HG03571 (cell line): Measurements from ENCODE around the gene CFLAR.
"Not testable (repeated sequence)": the region's sequence is repeated elsewhere in the genome, so short reads cannot be mapped to it uniquely, and the experiment has no call there.

Experiments
- ATAC-seq: cut with Tn5 transposase; IDR thresholded peaks from one replicate; pipeline ENCODE4 v1.9.1; 2021; ENCODE audit not compliant: unreplicated experiment

CFLAR gene

DNA sequence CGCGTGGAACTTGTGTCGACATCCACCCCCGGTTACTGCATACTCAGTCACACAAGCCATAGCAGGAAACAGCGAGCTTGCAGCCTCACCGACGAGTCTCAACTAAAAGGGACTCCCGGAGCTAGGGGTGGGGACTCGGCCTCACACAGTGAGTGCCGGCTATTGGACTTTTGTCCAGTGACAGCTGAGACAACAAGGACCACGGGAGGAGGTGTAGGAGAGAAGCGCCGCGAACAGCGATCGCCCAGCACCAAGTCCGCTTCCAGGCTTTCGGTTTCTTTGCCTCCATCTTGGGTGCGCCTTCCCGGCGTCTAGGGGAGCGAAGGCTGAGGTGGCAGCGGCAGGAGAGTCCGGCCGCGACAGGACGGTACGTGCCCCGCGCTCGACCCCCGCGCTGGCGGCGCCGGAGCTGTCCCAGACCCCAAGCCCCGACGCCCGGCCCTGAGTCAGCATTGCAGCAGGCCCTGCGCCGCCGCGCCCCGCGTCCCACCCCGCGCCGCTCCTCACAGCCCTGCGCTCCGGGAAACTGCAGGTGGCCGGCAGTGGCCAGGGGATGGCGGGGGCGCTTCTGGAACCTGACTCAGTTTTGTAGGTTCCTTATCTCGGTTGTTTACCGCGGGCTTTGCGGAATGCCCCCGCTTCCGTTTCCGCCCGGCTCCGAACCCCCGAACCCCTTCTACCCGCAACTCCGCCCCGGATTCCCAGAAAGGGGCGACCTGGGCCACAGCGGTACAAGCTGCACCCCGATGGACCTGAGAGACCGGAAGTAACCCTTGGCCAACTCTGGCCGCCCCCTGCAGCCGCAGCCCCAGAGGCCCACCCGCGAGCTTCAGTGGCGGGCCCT is at the start of gene CFLAR:
CFLAR (plus strand) TSS at position 50 of the 844 bp plus-strand sequence. CDS start 13,702 bp downstream, outside the sequence.
- peak; percentile 27 for ATAC-seq

GRCh38 chr2:201070948-201071478 is 45.0 kb upstream of the CFLAR start:
- peak; percentile 26 for ATAC-seq

- peak; percentile 94 for ATAC-seq
Observed at GRCh38 chr2:201071479-201072200, 44.3 kb upstream of the CFLAR start, which contains the start of the genes HYCC2 and NDUFB3. Gene HYCC2, minus strand, starts transcription at chr2:201071671. Its CDS starts 47,662 bp downstream, at chr2:201024009. Gene NDUFB3, plus strand, starts transcription at chr2:201072001. Its CDS starts 6,882 bp downstream, at chr2:201078883.

DNA sequence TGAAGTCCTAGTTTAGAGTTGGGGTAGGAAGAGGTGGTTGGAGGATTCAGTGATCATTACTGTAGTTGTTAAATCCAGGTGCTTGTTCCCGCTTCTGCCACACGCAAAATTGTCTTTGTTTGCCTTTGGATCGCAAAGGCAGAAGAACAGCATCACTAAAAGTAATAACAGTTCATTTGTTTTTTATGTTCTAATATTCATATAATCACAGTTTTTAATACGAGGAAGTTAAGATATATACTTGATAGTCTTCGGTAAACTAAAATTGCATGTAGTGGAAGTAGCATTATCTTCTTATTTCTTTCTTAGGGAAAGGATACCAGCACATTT is 43.8 kb upstream of the CFLAR start:
- peak; percentile 1 for ATAC-seq

DNA sequence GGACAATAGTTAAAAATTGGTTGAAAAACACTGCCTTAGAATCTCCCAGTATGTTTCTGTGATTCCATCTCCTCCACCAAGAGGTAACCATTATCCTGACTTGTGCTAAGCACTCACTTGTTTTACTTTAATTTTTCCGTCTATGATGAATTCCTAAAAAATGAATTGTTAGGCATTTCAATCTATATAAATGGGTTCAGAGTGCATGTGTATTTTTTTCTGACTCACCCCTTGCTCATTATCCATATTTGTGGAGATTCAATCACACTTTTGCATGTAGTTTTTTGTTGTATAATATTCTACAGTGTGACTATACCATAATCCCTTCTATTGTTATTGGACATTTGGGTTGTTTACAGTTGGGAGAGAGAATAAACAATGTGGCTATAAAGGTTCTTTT is 42.9 kb upstream of the CFLAR start:
- ATAC-seq: no peak

DNA sequence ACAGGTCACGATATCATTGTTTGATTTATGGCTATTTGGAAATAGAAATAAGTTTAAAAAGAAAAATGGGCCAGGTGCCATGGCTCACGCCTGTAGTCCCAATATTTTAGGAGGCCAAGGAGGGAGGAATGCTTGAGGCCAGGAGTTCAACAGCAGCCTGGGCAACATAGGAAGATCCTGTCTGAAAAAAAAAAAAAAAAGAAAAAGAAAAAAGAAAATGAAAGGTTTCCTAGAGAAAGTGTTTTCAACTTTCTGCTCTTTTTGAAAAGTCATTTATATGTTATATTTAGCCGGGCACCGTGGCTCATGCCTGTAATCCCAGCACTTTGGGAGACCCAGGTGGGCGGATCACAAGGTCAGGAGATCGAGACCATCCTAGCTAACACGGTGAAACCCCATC is 41.0 kb upstream of the CFLAR start:
- no peak for ATAC-seq

DNA sequence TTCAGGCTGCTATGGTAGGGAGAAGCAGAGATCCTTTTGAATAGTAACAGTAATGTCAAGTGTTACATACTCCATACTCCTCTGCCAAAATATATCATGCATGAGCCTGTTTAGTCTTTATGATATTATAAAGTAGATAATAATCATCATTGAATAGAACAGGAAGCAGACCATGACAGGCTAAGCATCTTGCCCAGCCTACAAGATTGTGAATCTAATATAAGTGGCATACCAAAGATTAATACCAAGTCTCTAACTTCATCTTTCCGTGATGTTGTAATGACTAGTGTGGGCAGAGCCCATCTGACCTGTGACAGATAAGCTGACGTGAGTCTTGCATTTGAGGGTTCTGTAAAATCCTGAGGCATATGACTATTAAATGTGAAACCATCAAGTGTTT is 31.1 kb upstream of the CFLAR start:
- no peak for ATAC-seq

DNA sequence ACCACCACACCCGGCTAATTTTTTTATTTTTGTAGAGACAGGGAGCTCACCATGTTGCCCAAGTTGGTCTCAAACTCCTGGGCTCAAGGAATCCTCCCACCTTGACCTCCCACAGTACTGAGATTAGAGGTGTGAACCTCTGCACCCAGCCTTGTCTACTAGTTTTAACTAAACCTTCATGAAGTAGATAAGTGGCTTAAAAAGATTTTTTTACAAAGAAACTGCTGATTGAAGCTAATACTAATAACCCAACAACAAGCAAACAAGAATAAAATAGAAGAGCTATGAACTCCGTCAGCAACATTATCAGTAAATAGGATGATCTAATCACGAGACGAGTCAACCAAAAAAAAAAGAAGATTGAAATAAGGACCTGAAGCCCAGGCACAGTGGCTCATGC is 25.4 kb upstream of the CFLAR start:
- ATAC-seq: no peak

GRCh38 chr2:201093573-201093972 is 22.4 kb upstream of the CFLAR start:
- ATAC-seq: no peak

DNA sequence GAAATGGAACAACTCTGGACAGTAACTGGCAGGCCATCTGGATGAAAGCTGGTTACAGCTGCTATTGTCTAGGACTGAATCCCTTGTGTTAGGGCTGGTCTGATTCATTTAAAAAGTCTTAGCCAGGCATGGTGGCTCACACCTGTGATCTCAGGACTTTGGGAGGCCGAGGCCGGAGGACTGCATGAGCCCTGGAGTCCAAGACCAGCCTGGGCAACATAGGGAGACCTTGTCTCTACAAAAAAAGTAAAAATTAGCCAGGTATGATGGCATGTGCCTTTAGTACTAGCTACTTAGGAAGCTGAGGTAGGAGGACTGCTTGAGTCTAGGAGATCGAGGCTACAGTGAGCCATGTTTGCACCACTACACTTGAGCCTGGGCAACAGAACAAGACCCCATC is 15.5 kb upstream of the CFLAR start:
- ATAC-seq: no peak

- no peak for ATAC-seq
Observed at GRCh38 chr2:201105759-201106158, 10.2 kb upstream of the CFLAR start.

DNA sequence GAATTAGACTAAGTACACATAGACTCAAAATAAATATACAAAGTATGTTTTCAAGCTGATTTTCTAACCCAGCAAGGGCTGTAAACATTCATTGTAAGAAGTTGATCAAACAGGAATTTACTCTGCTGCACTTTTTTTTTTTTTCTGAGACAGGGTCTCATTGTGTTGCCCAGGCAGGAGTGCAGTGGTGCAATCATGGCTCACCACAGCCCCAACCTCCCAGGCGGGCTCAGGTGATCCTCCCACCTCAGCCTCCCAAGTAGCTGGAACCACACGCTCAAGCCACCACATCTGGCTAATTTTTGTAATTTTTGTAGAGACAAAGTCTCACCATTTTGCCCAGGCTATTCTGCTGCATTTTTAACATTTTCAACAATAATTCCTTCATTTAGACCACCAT is 8.3 kb upstream of the CFLAR start:
- no peak for ATAC-seq

GRCh38 chr2:201108341-201108740 is 7.6 kb upstream of the CFLAR start:
- no peak for ATAC-seq

DNA sequence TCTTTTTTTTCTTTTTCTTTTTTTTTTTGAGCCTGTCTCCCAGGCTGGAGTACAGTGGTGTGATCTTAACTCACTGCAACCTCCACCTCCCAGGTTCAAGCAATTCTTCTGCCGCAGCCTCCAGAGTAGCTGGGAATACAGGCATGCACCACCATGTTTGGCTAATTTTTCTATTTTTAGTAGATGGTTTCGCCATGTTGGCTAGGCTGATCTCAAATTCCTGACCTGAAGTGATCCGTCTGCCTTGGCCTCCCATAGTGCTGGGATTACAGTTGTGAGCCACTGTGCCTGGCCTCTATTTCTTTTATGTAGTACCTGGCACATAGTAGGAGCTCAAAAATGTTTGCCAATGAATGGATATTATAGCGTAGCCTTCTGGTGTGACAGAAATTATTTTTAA is 6.8 kb upstream of the CFLAR start:
- no peak for ATAC-seq

- ATAC-seq: no peak
Observed at GRCh38 chr2:201110615-201111014, 5.3 kb upstream of the CFLAR start.

DNA sequence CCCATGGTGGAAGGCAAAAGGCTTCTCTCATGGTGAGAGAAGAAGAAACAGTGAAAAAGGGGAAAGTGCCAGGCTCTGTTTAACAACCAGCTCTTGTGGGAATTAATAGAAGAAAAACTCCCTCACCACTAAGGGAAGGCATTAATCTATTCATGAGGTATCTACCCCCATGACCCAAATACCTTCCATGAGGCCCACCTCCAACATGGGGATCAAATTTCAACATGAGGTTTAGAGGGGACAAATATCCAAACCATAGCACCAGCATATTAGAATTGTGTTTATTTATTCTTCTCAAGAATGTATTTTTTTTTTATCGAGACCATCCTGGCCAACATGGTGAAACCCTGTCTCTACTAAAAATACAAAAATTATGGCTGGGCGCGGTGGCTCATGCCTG is 4.9 kb upstream of the CFLAR start:
- ATAC-seq: no peak

DNA sequence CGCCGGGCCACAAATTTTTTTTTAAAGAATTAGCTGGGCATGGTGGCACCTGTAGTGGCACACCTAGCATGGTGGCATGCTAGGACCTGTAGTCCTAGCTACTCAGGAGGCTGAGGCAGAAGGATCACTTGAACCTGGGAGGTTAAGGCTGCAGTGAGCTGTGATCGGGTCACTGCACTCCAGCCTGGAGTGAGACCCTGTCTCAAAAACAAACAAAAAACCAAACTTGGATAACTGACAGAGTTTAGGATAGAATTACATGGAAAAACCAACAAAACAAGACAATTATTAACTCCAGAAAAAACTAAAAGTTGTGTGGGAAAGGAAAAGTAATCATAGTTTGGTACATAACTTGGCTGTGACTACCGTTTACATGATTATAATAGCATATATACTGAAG is 1.6 kb upstream of the CFLAR start:
- no peak for ATAC-seq

GRCh38 chr2:201114846-201115245 is 1.1 kb upstream of the CFLAR start:
- ATAC-seq: no peak

- ATAC-seq: peak; percentile 25
Observed at GRCh38 chr2:201116959-201117734, 1.2 kb downstream of the CFLAR start.

DNA sequence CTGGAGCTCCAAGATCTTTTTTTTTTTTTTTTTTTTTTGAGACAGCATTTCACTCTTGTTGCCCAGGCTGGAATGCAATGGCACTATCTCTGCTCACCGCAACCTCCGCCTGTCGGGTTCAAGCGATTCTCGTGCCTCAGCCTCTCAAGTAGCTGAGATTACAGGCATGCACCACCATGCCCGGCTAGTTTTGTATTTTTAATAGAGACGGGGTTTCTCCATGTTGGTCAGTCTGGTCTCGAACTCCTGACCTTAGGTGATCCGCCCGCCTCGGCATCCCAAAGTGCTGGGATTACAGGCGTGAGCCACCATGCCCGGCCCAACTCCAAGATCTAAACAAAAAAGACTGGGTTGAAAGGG is 1.8 kb downstream of the CFLAR start:
- not testable (repeated sequence) for ATAC-seq
